Activated CD4-positive, alpha-beta T cell treated with anti-CD3 and anti-CD28 coated beads, Interleukin-2, amount 10 ng/mL, durations not matched to agents 7 days and 5 days (primary cell): ENCODE results near the gene DNHD1. TPM values are rescaled to one million over a fixed set of nuclear protein-coding genes. Genes with fewer than 3 reads are reported as not detected.

Experiments
- CTCF ChIA-PET: fragments of 350-600 bp; sonication (Branson Sonifier 250); formaldehyde crosslinking; loops from one replicate; lab custom pipeline; 2021; ENCODE audit warnings: antibody characterized with exemption; lab: Charles Lee
- POLR2A ChIA-PET: fragments of 350-600 bp; sonication (Branson Sonifier 250); formaldehyde crosslinking; loops from one replicate; lab custom pipeline; 2021; ENCODE audit warnings: antibody characterized with exemption; lab: Charles Lee
- DNase-seq: peaks from one replicate; pipeline ENCODE4 v3.0.0-alpha.2; 2020
- H3K27ac Mint-ChIP-seq: one replicate; pipeline ENCODE4 v1.8.0; 2021; ENCODE audit warnings: mild to moderate bottlenecking, moderate library complexity, mixed read lengths
- H3K27me3 Mint-ChIP-seq: one replicate; pipeline ENCODE4 v1.8.0; 2021; ENCODE audit warnings: mixed read lengths
- H3K36me3 Mint-ChIP-seq: one replicate; pipeline ENCODE4 v1.8.0; 2021; ENCODE audit warnings: low read depth, mixed read lengths
- H3K4me1 Mint-ChIP-seq: one replicate; pipeline ENCODE4 v1.8.0; 2021; ENCODE audit warnings: mixed read lengths
- H3K4me3 Mint-ChIP-seq: one replicate; pipeline ENCODE4 v1.8.0; 2021; ENCODE audit warnings: mild to moderate bottlenecking, moderate library complexity, mixed read lengths
- H3K9me3 Mint-ChIP-seq: one replicate; pipeline ENCODE4 v1.8.0; 2021; ENCODE audit warnings: mixed read lengths
- total RNA-seq, 2 experiments: library from RNA; stranded (reverse); gene quantifications; one replicate each; pipeline ENCODE4 v1.2.3, GENCODE V29; 2021

DNHD1 gene
- total RNA-seq, 2 experiments from 2014 or later: 15.8 to 18.0 TPM

DNA sequence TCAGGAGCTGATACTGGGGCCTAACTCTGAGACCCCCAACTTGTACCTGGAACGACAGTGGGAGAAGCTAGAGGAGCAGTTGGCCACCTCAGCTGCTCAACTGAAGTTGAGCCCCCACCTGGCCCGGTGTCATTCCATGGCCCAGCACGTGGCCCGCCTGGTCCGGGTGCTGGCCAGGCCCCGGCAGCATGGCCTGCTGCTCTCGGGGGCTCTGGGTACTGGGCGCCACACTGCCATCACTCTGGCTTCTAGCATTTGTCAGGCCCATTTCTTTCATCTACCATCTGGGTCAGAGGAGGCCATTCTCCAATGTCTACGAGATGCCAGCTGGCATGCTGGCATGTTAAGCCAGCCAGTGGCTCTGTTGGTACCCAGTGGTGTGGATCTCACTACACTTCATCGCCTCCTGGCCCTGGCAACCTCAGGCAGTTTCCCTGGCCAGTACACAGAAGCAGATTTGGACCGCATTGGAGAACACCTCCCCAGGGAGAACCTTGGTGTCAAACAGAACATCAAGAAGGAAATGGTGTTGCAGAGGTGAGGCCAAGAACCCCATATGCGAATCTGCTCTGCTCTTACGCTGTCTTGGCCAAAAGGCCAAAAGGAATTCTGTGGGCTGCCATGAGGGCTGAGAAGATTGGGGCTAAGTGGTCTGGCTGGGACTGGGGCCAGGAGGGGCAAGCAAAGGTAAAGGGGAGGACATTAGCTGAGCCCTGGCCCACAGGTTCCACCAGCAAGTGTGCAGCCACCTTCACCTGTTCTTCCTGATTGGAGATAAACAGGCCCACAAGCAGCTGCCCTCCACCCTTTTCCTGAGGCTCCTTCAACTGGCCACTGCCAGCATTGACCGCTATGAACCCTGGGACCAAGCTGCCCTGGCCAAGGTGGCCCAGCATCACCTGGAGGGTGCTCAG is 60.9 kb downstream of the DNHD1 start:
- H3K27ac Mint-ChIP-seq: no peak overlapping the region
- POLR2A ChIA-PET: interaction anchor here (0.5 kb wide), 1 partner anchor 629 kb away, joined by 3 read pairs; no protein-coding TSS in a partner anchor
- DNase-seq: no peak
- no peak overlapping the region for H3K4me3 Mint-ChIP-seq
- no peaks in the 10 kb centered on the region for H3K4me1 Mint-ChIP-seq
- CTCF ChIA-PET: no interaction called here
- no peaks in the 10 kb centered on the region for H3K27me3 Mint-ChIP-seq
- H3K36me3 Mint-ChIP-seq: no peaks in the 10 kb centered on the region
- H3K9me3 Mint-ChIP-seq: no peaks in the 10 kb centered on the region

DNA sequence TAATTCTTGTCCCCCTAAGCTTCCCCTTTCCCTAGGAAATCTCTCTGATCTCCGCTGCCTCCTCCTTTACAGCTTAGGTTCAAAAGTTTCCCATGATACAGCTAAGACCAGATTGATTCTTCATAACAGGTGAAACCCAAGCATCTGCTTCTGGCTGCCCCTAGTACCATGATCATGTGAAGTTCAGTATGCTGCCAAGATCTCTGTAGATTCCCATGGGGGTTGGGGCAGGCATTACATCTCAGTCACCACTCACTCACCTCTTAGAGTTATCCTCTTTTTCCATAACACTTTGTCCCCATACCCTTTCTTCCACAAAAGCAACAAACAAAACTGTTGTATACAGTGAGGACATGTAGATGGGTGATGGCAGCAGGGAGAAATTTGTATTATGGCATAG is 62.3 kb downstream of the DNHD1 start:
- no peak for DNase-seq
- no peaks in the 10 kb centered on the region for H3K9me3 Mint-ChIP-seq
- POLR2A ChIA-PET: no interaction called here
- H3K4me1 Mint-ChIP-seq: no peaks in the 10 kb centered on the region
- peaks cover 2% of the 10 kb centered on the region for H3K36me3 Mint-ChIP-seq
- CTCF ChIA-PET: interaction anchor here (0.9 kb wide), 1 partner anchor 33 kb away, joined by 3 read pairs; no protein-coding TSS in a partner anchor
- H3K27ac Mint-ChIP-seq: no peak overlapping the region
- no peak overlapping the region for H3K4me3 Mint-ChIP-seq
- no peaks in the 10 kb centered on the region for H3K27me3 Mint-ChIP-seq

DNA sequence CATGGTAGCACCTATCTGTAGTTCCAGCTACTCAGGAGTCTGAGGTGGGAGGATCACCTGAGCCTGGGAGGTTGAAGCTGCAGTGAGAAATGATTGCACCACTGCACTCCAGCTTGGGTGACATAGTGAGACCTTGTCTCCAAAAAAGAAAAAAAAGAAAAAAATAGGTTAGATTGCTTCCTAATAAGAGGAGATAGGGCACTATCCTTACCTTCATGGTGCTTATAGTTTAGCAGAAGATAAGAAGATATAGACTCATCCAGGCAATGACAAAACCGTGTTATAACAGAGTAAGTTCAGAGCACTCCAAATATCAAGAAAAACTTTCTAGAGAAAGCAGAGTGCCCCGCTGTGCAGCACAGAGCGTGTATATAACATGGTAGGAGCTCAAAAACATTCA is 64.2 kb downstream of the DNHD1 start:
- ChIA-PET CTCF (interaction anchor here (1.2 kb wide), 1 partner anchor 37 kb away, joined by 3 read pairs; no protein-coding TSS in a partner anchor), POLR2A (no interaction called here)
- Mint-ChIP-seq H3K27me3 (no peaks in the 10 kb centered on the region), H3K4me3 (no peak overlapping the region), H3K36me3 (peaks cover 2% of the 10 kb centered on the region), H3K4me1 (no peaks in the 10 kb centered on the region), H3K9me3 (no peaks in the 10 kb centered on the region), H3K27ac (no peak overlapping the region)
- DNase-seq: no peak

DNA sequence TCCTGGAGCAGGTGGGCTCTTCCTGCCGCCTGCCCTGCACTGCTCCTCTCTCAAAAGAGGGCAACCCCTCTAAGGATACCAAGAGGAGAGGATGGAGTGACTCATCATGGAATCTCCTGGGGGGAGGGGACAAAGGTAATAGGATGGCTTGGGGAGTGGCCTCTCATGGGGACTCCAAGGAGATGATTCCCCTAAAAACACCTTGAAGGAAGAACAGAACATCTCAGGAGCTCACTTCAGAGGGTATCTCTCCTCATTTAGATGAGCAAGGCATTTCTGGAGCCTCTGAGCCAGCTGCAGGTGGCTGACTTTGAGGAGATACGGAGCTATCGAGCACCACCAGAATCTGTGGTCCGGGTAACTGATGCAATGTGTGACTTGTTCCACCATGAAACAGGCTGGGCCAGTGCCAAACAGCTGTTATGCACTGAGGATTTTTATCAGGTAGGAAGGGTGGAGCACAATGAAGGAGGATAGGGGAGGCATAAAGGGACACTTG is 66.1 kb downstream of the DNHD1 start:
- CTCF ChIA-PET: interaction anchor here (0.8 to 1.2 kb wide), 6 partner anchors 12 to 184 kb away, joined by 3 to 4 read pairs (median 3); partner anchors contain the start of gene TAF10
- no peak overlapping the region for H3K4me3 Mint-ChIP-seq
- peaks cover 2% of the 10 kb centered on the region for H3K36me3 Mint-ChIP-seq
- POLR2A ChIA-PET: no interaction called here
- no peak overlapping the region for H3K27ac Mint-ChIP-seq
- H3K4me1 Mint-ChIP-seq: no peaks in the 10 kb centered on the region
- no peak for DNase-seq
- no peaks in the 10 kb centered on the region for H3K9me3 Mint-ChIP-seq
- H3K27me3 Mint-ChIP-seq: no peaks in the 10 kb centered on the region

DNA sequence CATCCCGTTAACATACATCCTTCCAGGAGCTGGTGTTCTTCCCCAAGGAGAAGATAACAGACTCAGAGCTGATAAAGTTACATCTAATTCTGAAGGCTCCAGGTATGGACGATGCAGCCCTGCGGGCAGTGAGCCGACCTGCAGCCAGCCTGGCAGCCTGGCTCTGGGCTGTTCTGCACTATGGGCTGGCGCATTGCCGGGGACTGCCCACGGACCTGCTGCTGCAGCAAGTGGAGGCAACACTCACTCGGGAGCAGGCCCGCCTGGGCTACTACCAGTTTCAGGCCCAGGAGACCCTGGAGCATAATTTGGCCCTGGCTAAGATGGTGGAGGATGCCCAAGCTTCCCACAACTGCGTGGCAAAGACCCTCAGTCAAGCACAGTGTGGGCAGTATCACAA is 66.6 kb downstream of the DNHD1 start:
- no peak for DNase-seq
- Mint-ChIP-seq H3K27ac (no peak overlapping the region), H3K4me3 (no peak overlapping the region), H3K36me3 (peaks cover 3% of the 10 kb centered on the region), H3K27me3 (no peaks in the 10 kb centered on the region), H3K9me3 (no peaks in the 10 kb centered on the region), H3K4me1 (no peaks in the 10 kb centered on the region)
- CTCF ChIA-PET: interaction anchor here (0.8 to 1.2 kb wide), 6 partner anchors 12 to 183 kb away, joined by 3 to 4 read pairs (median 3); partner anchors contain the start of gene TAF10
- POLR2A ChIA-PET: no interaction called here

DNA sequence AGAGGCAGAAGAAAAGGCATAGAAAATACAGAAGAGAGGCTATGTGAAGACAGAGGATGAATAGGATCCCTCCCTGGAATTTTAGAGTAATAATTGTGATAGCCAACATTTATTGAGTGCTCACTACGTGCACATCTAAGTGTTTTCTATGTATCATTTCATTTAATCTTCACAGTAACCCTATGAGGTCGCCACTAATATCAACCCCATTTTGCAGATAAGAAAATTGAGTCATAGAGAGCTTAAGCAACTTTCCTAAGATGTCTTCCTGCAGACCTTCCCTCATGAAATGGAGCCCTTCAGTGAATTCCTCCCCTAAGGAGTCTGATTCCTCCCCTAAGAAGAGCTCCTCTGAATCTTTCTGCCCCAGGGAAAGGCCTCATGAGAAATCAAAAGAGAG is 68.2 kb downstream of the DNHD1 start:
- Mint-ChIP-seq H3K27ac (no peak overlapping the region), H3K4me3 (no peak overlapping the region), H3K9me3 (no peaks in the 10 kb centered on the region), H3K4me1 (peaks cover 1% of the 10 kb centered on the region), H3K36me3 (peaks cover 3% of the 10 kb centered on the region), H3K27me3 (no peaks in the 10 kb centered on the region)
- POLR2A ChIA-PET: interaction anchor here (0.7 kb wide), 1 partner anchor 104 kb away, joined by 3 read pairs; no protein-coding TSS in a partner anchor
- CTCF ChIA-PET: no interaction called here
- no peak for DNase-seq

DNA sequence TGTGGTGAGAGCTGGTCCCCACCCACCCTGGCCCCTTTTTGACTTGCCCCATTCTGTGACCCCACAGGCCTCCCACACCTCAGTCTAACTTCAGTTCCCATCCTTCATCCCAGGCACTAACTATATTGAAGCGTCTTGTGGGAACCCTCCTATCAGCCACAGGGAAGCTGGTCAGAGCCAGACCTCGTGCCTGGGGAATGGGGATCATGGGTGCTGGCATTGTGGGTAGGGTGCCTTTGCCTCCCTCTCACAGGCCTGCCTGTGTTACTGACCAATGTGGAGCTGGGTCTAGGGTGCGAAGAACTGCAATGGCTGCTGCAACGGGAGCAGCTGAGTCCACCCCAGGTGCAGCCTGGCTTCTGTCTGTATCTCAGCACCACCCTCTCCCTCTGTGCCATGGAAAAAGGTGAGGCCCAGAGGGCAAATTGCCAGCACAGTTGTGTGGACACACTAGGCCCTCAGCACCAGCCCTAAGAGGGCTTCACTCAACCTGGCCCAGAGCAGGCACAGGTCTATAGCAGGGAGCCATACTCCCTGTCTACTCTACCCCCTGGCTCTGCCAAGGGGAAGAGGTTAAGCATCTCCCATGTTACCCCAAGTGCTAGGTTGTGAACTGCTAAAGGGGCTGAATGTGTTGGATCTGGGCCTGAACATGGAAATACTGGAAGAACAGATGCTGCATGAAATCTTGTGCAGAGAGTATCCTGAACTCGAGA is 69.1 kb downstream of the DNHD1 start:
- no peak overlapping the region for H3K27ac Mint-ChIP-seq
- POLR2A ChIA-PET: no interaction called here
- peaks cover 1% of the 10 kb centered on the region for H3K4me1 Mint-ChIP-seq
- H3K27me3 Mint-ChIP-seq: no peaks in the 10 kb centered on the region
- H3K4me3 Mint-ChIP-seq: no peak overlapping the region
- CTCF ChIA-PET: no interaction called here
- peaks cover 3% of the 10 kb centered on the region for H3K36me3 Mint-ChIP-seq
- DNase-seq: peak; percentile 1
- no peaks in the 10 kb centered on the region for H3K9me3 Mint-ChIP-seq

DNA sequence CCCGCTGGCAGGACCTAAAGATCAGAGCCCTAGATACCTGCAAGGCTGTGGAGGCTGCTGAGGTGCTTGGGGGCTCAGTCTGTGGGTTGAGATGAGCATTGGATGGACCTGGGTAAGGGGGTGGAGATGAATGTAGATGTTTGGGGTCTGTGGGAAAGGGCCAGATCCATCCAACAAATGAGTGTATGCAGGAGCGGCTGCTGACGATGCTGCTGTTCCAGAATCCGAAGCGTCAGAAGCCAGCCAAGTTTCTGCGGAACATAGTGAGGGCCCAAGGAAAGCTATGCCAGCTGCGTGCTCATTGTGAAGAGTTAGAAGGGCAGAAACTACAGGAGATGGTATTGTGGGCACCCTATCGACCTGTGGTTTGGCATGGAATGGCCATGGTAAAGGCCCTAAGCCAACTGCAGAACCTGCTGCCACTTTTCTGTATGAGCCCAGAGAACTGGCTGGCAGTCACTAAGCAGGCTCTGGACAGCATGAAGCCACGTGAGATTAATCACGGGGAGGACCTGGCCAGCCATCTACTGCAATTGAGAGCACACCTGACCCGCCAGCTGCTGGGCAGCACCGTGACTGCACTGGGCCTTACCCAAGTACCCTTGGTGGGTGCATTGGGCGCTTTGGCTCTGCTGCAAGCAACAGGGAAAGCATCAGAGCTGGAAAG is 69.8 kb downstream of the DNHD1 start:
- CTCF ChIA-PET: no interaction called here
- Mint-ChIP-seq H3K27me3 (no peaks in the 10 kb centered on the region), H3K36me3 (peaks cover 3% of the 10 kb centered on the region), H3K4me3 (no peak overlapping the region), H3K9me3 (no peaks in the 10 kb centered on the region), H3K27ac (no peak overlapping the region), H3K4me1 (peaks cover 1% of the 10 kb centered on the region)
- POLR2A ChIA-PET: no interaction called here
- no peak for DNase-seq

DNA sequence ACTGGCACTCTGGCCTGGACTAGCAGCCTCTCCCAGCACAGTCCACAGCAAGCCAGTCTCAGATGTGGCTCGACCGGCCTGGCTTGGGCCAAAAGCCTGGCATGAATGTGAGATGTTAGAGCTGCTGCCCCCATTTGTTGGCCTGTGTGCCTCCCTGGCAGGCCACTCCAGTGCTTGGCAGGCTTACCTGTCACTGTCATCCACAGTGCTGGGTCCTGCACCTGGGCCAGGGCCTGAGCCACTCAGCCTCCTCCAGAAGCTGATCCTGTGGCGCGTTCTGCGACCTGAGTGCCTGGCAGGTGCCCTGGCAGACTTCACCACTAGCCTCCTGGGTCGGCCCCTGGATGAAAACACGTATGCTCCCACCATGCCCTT is 70.3 kb downstream of the DNHD1 start:
- no peaks in the 10 kb centered on the region for H3K27me3 Mint-ChIP-seq
- H3K36me3 Mint-ChIP-seq: peaks cover 3% of the 10 kb centered on the region
- no peak overlapping the region for H3K4me3 Mint-ChIP-seq
- no peak overlapping the region for H3K27ac Mint-ChIP-seq
- DNase-seq: no peak
- H3K9me3 Mint-ChIP-seq: no peaks in the 10 kb centered on the region
- ChIA-PET POLR2A (no interaction called here), CTCF (no interaction called here)
- peaks cover 1% of the 10 kb centered on the region for H3K4me1 Mint-ChIP-seq

DNA sequence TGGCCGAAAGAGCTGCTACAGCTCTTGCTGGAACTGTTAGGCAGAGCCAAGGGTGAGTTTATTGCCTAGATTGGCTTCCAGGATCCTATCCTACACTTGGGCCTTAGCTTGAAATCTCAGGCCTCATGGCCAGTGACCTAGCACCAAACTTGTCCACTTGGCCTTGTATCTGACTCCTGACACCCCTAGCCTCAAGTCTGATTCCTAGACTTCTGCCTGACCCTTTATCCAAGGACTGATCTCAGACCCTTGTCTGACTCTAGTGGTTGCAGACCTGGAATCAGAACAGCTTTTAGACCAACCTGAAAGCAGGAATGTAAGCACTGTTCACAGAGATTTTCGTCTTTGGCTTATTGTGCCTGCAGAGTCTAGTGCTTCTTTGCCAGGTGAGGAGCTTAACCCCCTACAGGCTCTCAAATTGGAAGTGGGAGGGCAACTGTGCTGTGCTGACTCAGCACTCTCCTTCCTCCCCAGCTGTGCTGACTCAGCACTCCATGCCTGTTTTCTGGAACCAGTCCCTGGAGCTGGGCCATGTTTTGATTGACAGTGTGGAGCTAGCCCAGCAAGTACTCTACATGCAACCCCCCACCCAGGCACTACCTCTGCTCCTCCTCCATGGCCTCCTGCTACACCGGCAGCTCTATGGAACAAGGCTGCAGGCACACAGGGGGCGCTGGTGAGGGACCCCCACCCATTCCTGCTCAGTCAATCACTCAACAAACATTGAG is 71.3 kb downstream of the DNHD1 start:
- no peaks in the 10 kb centered on the region for H3K9me3 Mint-ChIP-seq
- DNase-seq: no peak
- ChIA-PET CTCF (interaction anchor here (1.4 kb wide), 1 partner anchor 12 kb away, joined by 3 read pairs; no protein-coding TSS in a partner anchor), POLR2A (no interaction called here)
- no peak overlapping the region for H3K4me3 Mint-ChIP-seq
- no peaks in the 10 kb centered on the region for H3K27me3 Mint-ChIP-seq
- no peak overlapping the region for H3K27ac Mint-ChIP-seq
- H3K36me3 Mint-ChIP-seq: peaks cover 6% of the 10 kb centered on the region
- peaks cover 1% of the 10 kb centered on the region for H3K4me1 Mint-ChIP-seq

DNA sequence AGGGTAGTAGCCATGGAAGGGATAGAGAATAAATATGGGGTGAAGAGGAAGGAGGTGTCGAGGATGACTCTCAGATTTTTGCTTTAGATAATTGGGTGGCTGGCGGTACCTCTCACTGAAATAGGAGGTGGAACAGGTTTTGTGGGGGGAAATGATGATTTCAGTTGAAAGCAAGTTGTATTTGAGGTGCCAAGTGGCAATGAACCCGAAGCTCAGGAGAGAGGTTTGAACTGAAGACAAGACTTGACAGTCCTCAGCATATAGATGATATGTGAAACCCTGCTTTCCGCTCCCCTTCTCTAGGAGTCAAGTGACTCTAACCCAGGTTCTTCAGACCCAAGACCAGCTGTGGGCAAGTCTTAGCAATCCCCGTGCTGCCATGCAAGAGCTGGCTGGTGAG is 72.6 kb downstream of the DNHD1 start:
- no peak for DNase-seq
- Mint-ChIP-seq H3K36me3 (peaks cover 6% of the 10 kb centered on the region), H3K9me3 (no peaks in the 10 kb centered on the region), H3K4me1 (peaks cover 1% of the 10 kb centered on the region), H3K27me3 (no peaks in the 10 kb centered on the region), H3K4me3 (no peak overlapping the region), H3K27ac (no peak overlapping the region)
- CTCF ChIA-PET: interaction anchor here (1.1 to 1.2 kb wide), 2 partner anchors 17 to 21 kb away, joined by 3 to 4 read pairs; no protein-coding TSS in a partner anchor
- POLR2A ChIA-PET: no interaction called here
